GM18519 (cell line): ENCODE measurements around the gene OR2T35.

Source experiments
- ATAC-seq: cut with Tn5 transposase; IDR thresholded peaks from one replicate; pipeline ENCODE4 v1.9.1; 2021; ENCODE audit warnings: mild to moderate bottlenecking, moderate library complexity; ENCODE audit not compliant: unreplicated experiment, low FRiP score

The OR2T35 gene

DNA sequence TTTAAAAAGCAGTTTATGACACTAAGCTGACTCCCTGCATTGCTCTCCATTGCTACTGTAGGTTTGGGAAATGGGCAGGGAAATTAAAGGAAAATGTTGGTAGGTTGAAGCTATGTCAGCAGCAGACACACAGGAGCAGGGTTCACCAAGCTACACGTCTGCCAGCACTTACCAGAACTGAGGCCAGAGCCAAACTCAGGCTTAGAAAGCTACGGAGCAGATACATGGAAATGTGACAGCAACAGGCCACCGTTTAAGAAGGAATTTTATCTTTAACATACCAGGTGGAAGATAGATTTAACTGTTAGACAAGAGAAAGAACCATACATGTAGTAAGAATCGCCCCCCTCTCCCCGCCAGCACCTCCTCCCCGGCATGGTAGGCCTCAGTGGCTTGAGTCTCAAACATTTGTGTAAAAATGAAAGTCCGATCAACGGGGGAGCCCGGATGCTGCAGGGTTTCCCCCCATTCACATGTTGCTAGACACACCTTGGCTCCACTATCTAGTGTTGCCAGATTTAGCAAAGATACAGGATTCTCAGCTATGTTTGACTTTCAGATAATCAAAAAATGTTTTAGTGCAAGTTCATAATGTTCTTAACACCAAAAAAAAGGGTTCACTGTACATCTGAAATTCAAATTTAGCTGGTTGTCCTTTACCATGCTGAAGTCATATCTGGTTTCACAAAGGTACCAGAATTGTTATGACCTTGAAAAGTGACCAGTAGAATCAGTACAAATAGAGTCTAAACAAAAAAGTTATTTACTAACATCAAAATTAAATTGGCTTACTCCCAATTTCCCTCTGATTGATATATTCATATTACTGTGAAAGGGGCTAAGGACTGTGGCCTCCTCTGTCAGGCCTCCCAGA, 16.9 kb downstream of the OR2T35 start:
- ATAC-seq: peak; percentile 71

DNA sequence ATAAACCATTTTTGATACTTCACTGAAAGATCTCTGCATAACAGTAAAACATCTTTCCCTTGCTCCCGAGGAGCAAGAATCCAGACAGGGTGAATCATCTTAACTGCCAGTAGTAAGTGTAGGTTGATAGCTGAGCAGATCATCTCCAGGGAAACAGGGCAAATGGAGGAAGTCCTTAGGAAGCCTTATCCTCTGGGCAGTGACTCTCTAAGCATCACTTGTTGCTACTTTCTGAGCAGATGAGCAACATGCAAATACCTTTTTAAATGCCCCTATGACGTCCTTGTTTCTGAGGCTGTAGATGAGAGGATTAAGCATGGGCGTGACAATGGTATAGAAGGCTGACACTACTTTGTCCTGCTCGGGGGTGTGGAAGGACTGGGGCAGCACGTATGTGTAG, 19.1 kb downstream of the OR2T35 start:
- ATAC-seq: no peak

DNA sequence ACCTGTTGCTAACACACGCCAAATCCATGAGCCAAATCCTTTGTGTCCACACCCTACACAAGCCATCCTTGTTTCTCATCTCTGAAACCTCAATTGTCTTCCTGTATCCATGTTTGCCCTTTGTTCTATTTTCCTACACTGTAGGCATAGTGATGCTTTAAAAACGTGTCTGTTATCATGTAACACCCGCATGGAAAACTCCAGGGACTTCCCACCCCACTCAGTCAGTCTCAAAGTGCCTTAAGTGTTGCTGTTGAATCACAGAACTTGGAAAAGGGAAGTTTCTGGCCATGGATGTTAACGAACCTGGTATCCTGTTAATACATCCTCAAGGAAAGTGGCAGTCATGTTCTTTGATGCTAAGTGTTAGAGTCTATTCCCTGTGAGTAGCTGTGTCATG, 19.9 kb downstream of the OR2T35 start:
- no peak for ATAC-seq

DNA sequence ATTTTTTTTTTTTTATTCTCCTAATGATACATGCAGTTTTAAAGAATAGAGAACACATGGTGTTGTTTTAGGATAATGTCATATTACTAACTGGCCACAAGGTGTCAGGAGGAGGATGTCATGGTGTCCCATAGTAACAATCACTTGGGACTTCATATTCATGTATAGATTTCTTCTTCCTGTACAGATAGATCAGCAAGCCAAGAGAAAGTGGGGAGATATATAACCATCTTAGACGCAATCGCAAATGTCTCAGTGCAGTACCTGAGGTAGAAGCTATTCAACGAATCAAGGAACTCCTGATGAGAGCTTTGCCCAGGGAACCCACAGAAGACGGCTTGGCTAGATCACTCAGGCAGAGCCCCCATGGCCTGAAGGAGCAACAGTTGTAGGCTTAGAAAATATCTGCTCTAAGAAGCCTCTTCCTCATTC, 22.5 kb downstream of the OR2T35 start:
- peak; percentile 85 for ATAC-seq

DNA sequence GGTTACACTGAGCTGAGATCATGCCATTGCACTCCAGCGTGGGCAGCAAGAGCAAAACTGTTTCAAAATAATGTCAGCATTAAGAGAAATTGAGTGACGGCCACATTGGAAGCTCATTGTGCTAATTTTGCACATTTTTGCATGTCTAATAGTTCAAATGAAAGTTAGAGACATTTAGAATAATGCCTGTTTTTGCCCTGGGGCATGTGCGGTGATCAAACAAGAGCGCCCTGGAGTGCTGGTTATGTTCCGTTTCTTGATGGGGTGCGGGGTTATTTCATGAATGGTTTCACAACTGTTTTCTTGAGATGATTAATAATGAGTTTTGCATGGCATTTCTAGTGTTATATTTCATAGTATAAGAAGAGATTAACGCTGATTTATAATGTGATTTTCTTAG, 23.3 kb downstream of the OR2T35 start:
- no peak for ATAC-seq

DNA sequence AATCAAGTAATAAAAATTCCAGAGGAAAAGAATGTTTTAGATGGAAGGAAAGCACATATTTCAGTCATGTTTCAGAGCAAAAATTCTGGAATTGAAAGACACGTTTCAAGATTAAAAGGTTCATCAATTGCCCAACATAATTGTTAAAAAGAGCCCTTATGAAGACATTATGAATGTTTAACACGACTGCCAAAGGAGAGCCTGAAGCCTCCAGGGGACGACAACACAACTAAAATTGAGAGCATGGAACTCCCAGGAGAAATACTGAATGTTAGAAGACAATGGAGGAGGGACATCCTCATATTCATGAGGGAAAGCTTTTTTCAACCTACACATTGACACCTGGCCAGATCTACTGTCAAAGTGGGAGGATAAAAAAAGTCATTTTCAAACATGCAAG, 26.2 kb downstream of the OR2T35 start:
- ATAC-seq: no peak

DNA sequence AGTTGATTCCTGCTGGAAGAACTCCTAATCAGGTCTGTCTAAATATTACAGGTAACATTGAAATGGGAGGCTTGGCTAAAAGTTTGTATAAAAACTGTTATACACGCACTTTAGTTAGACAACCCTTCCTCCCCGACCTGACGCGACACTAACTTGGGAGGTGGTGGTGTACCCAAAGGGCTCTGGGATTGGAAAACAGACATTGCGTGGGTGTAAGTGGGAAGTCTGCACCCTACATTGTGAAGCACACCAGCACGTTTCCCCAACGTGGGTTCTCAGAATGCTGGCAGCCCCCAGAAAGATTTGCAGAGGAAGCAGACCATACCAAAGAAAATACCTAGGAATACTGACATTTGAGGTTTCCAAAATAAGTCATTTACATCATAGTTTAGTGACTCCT, 27.0 kb downstream of the OR2T35 start:
- no peak for ATAC-seq

DNA sequence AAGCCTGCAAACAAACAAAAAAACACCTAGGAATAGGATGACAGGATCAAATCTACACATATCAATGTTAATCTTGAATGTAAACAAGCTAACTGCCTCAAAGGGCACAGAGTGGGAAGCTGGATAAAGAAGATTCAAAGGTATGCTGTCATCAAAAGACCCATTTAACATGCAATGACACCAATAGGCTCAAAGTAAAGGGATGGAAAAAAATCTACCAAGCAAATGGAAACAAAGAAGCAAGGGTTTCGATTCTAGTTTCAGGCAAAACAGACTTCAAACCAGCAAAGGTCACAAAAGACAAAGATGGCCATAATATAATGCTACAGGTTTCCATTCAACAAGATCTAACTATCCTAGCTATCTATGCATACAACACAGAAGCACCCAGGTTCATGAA, 31.3 kb downstream of the OR2T35 start:
- ATAC-seq: no peak

DNA sequence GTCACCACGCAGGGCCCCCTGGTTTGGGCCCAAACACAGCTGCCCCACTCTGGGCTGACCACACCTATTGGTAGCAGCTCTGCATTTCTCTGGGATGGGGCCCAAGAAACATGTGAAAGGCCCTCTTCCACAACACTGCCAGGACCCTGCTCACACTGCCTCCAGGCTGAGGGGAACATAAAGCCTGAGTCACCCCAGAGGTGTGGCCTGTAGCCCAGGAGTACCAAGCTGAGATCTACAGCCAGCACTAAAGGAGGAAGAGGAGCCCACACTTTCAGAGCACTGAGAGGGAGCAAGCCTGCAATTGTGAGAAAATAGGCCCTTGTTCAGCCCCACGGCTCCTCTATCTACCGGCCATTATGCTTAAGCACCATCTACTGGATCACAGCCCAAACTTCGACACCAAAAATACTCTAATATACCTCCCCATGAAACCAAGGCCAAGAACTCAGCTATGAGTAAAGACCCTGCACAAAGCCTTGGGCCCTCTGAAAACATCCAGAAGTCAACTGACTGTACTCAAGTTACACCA, 33.1 kb downstream of the OR2T35 start:
- no peak for ATAC-seq

DNA sequence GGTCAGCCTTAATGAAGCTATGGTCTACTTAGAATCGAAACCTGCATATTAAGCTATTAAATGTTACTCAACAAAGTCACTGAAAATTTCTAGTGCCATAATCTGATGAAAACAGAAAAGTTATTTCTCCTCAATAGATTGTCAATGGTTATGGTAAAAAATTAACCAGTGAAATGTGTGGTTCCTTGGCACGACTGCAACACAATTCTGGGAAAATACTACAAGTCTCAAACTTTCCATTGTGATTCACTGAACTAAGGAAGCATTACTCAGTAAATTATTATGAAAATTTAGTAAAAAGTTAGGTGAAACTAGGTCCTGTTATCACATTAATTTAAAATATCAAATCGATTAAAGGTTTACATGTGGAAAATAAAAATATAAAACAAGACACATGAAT, 34.8 kb downstream of the OR2T35 start:
- ATAC-seq: no peak

DNA sequence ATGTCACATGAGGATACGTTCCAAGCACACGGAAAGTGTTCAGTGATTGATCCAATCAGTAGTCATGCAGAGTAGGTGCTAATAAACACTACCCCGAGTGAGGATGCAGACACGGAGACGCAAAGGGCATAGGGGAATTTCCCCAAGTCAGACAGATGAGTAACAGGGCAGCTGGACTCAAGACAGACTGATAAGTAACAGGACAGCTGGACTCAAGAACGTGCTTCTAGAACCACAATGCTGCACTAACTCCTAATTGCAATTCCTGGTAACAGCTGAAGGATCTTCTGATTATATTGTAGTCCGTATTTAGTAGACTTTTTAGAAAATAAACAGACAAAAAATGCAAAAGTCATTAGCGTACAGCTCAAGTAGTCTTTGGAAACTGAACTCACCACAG, 45.7 kb downstream of the OR2T35 start:
- no peak for ATAC-seq

DNA sequence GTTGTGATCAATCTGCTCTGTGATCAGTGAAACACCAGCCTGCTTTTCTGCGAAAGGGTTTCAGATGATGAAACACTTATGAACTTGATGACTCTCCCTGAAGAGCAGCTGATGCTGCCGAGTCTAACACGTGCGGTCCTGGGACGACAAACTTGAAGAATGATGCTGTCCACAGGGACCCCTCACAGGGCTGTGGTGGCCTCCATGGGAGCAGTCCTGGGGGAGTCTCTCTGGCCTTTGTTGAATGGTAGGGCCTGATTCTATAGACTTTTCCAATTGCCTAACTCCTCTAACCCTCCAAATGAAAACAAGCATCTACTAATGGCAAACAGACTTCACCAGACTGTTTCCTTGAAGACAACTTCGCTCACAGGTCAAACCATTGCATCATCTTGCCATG, 47.5 kb downstream of the OR2T35 start, which contains the start of gene OR2T10:
OR2T10 (minus strand) TSS at position 112 of the 400 bp plus-strand sequence. CDS start 3,932 bp downstream, outside the sequence.
- no peak for ATAC-seq

DNA sequence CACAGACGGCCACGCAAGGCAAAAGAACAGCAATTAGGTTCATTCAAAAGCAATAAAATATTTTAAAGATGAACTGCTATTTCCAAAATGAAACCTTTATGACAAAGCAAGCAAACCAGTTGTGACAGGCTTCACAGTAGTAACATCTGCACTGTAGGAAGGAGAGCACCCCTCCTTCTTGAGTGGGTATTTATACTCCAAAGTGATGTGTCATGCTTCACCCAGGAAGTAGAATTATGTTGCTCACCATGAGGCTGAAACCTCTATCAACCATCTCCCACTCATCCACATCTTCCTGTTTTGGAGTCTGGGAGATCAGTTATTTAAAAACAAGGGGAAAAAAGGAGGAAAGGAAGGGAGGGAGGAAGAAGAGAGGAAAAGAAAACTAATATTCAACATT, 48.5 kb downstream of the OR2T35 start:
- ATAC-seq: no peak

DNA sequence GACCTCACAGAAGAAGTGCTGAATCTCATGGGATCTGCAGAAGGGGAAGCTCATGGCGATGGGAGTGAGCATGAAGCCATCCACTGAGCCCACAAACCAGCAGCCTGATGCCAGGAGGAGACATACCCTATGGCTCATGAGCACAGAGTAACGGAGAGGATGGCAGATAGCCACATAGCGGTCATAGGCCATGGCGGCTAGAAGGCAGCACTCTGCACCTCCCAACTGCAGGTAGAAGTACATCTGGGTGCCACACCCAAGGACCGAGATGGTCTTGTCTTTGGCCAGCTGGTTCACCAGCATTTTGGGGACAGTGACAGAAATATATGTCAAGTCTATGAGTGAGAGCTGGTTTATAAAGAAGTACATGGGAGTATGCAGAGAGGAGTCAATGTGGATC, 51.9 kb downstream of the OR2T35 start:
- no peak for ATAC-seq

DNA sequence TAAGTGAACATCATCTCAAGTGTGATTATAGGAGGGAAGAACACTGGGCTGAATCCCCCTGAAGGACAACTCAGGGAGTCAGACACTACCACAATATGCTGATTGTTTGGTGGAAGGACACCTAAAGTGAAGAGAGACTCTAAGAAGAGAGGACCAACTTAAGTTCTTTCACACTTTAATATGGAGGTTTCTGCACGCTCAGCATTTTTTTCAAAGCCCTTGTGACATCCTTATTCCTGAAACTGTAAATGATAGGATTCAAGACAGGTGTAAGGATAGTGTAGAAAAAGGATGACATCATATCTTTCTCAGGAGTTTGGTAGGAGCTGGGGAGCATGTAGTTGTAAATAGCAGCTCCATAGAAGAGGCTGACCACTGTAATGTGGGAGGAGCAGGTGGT, 52.4 kb downstream of the OR2T35 start:
- ATAC-seq: no peak

DNA sequence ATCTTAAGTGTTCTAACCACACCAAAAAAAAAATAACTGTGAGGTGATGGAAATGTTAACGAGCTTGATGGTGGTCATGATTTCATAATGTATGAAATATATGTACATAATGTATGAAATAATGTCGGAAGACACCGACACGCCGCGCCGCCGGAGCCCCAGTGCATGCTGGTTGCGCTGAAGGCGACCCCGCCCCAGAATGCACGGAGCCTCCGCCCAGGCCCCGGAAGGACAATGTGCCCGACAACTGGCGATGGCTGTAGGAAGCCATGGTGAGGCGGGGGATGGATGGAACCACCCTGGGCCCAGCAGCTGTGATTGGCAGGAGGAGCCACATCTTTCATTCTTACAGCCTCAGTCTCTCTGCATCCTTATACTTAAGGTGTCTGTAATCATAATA, 55.0 kb downstream of the OR2T35 start:
- ATAC-seq: no peak

DNA sequence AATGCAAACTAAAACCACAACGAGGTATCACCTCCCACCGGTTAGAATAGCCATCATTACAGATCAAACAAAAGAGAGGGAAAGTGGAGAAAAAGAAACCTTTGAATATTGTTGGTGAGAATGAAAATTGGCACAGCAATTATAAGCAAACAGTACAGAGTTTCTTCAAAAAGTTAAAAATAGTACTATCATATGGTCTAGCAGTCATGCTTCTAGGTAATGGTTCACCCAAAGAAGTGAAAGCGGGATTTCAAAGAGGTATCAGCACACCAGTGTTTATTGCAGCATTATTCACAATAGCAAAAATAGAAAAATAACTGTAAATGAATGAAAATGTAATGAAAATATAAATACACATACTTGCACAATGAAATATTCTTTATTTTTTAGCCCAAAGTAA, 55.7 kb downstream of the OR2T35 start:
- no peak for ATAC-seq
